Naive thymus-derived CD8-positive, alpha-beta T cell (primary cell): ENCODE measurements around the gene TBR1. TPM values are rescaled to one million over a fixed set of nuclear protein-coding genes. Genes with fewer than 3 reads are reported as not detected.

Source experiments
- ATAC-seq, 2 donors: fragments of 150-1000 bp; cut with Tn5 transposase in 1 of 2; sonication (Bioruptor Pico), chemical (Tn5 transposase) in 1 of 2; 1 replicate in 1 of 2; 2 replicates in 1 of 2; pipeline ENCODE4 v1.10.0; 2021; ENCODE audit warnings: mild to moderate bottlenecking in 2 of 2, moderate library complexity in 2 of 2
- POLR2A ChIA-PET: fragments of 350-600 bp; sonication (Branson Sonifier 250); formaldehyde crosslinking; loops from one replicate; lab custom pipeline; 2021; ENCODE audit warnings: antibody characterized with exemption; lab: Charles Lee
- DNase-seq, 10 donors: peaks; one replicate each; pipeline versions ENCODE4 v3.0.0 to v3.0.0-alpha.2; 2020 to 2022
- H3K27ac Mint-ChIP-seq, 10 donors: one replicate each; pipeline ENCODE4 v1.8.0; 2020 to 2022; ENCODE audit warnings: mild to moderate bottlenecking in 10 of 10, mixed read lengths in 10 of 10, moderate library complexity in 4 of 10, inconsistent platforms in 1 of 10
- H3K27me3 Mint-ChIP-seq, 5 donors: one replicate each; pipeline ENCODE4 v1.8.0; 2021 to 2022; ENCODE audit warnings: mixed read lengths in 5 of 5
- H3K36me3 Mint-ChIP-seq, 3 donors: one replicate each; pipeline ENCODE4 v1.8.0; 2020 to 2022; ENCODE audit warnings: mixed read lengths in 3 of 3, mild to moderate bottlenecking in 2 of 3, inconsistent platforms in 1 of 3
- H3K4me1 Mint-ChIP-seq, 4 donors: one replicate each; pipeline ENCODE4 v1.8.0; 2021 to 2022; ENCODE audit warnings: mixed read lengths in 4 of 4
- H3K4me3 Mint-ChIP-seq, 10 donors: one replicate each; pipeline ENCODE4 v1.8.0; 2020 to 2022; ENCODE audit warnings: mild to moderate bottlenecking in 10 of 10, mixed read lengths in 10 of 10, moderate library complexity in 6 of 10, inconsistent platforms in 1 of 10
- H3K9me3 Mint-ChIP-seq, 9 donors: one replicate each; pipeline ENCODE4 v1.8.0; 2020 to 2022; ENCODE audit warnings: mixed read lengths in 9 of 9, mild to moderate bottlenecking in 3 of 9, inconsistent platforms in 1 of 9, moderate library complexity in 1 of 9
- polyA plus RNA-seq, 3 donors: library from polyadenylated mRNA; unstranded; fragments of 300-500 nt; fragmentation: Illumina TruSeq; gene quantifications; one replicate each; pipeline ENCODE4 v1.2.3, GENCODE V29; 2021
- total RNA-seq, 8 experiments: library from RNA in 2 of 8; stranded (reverse) in 2 of 8; gene quantifications; one replicate each; pipeline ENCODE4 v1.2.3 and lab custom pipeline; 2021 to 2026

The TBR1 gene
- total and polyA plus RNA-seq, 5 experiments from 2014 or later, result not detected

- DNase-seq, result no peak
- H3K4me3 Mint-ChIP-seq, result no peak overlapping the region
- H3K36me3 Mint-ChIP-seq, result peaks cover 18 to 62% (median 56%) of the 10 kb centered on the region in 3 donors
These were observed 24.2 kb upstream of the TBR1 start for GRCh38 chr2:161391737-161392506.

GRCh38 chr2:161400076-161400475 lies 16.0 kb upstream of the TBR1 start:
- Mint-ChIP-seq H3K9me3 (peaks cover 0 to 3% (median 0%) of the 10 kb centered on the region in 9 donors), H3K27me3 (no peaks in the 10 kb centered on the region), H3K4me3 (no peak overlapping the region), H3K27ac (no peak overlapping the region), H3K4me1 (peaks cover 0 to 2% (median 0%) of the 10 kb centered on the region in 4 donors), H3K36me3 (peaks cover 36 to 64% (median 58%) of the 10 kb centered on the region in 3 donors)
- ATAC-seq (no peak), DNase-seq (no peak)
- POLR2A ChIA-PET, result no interaction called here

More at GRCh38 chr2:161391737-161392506, 24.2 kb upstream of the TBR1 start:
- POLR2A ChIA-PET, result no interaction called here
- Mint-ChIP-seq H3K4me1 (peaks cover 0 to 7% (median under 1%) of the 10 kb centered on the region in 4 donors), H3K27ac (peak overlapping the region in 1 of 10 donors; percentile 13), H3K27me3 (no peaks in the 10 kb centered on the region), H3K9me3 (no peaks in the 10 kb centered on the region)
- ATAC-seq, result no peak

GRCh38 chr2:161402297-161402696 lies 13.8 kb upstream of the TBR1 start:
- H3K9me3 Mint-ChIP-seq, result no peaks in the 10 kb centered on the region
- no peaks in the 10 kb centered on the region for H3K4me1 Mint-ChIP-seq
- POLR2A ChIA-PET, result no interaction called here
- no peak overlapping the region for H3K4me3 Mint-ChIP-seq
- H3K27ac Mint-ChIP-seq, result no peak overlapping the region
- no peaks in the 10 kb centered on the region for H3K27me3 Mint-ChIP-seq
- ATAC-seq (no peak), DNase-seq (no peak)
- peaks cover 20 to 44% (median 38%) of the 10 kb centered on the region in 3 donors for H3K36me3 Mint-ChIP-seq

- H3K4me3 Mint-ChIP-seq, result no peak overlapping the region
- POLR2A ChIA-PET, result no interaction called here
- H3K27ac Mint-ChIP-seq, result no peak overlapping the region
- H3K27me3 Mint-ChIP-seq, result no peaks in the 10 kb centered on the region
- peaks cover 7 to 32% (median 30%) of the 10 kb centered on the region in 3 donors for H3K36me3 Mint-ChIP-seq
- peaks cover 0 to 2% (median 0%) of the 10 kb centered on the region in 4 donors for H3K4me1 Mint-ChIP-seq
- ATAC-seq (no peak), DNase-seq (no peak)
- no peaks in the 10 kb centered on the region for H3K9me3 Mint-ChIP-seq
These were observed 9.8 kb upstream of the TBR1 start for GRCh38 chr2:161406316-161406715.

GRCh38 chr2:161407597-161407996 lies 8.5 kb upstream of the TBR1 start:
- peaks cover 0 to 29% (median 23%) of the 10 kb centered on the region in 3 donors for H3K36me3 Mint-ChIP-seq
- no peak for ATAC-seq
- POLR2A ChIA-PET, result no interaction called here

GRCh38 chr2:161409308-161409907 lies 6.7 kb upstream of the TBR1 start:
- Mint-ChIP-seq H3K36me3 (peaks cover 0 to 24% (median 19%) of the 10 kb centered on the region in 3 donors), H3K9me3 (no peaks in the 10 kb centered on the region), H3K4me1 (peaks cover 4 to 5% (median 5%) of the 10 kb centered on the region in 4 donors), H3K27me3 (peaks cover 4 to 12% (median 7%) of the 10 kb centered on the region in 5 donors), H3K27ac (no peak overlapping the region), H3K4me3 (no peak overlapping the region)
- POLR2A ChIA-PET, result no interaction called here
- ATAC-seq (no peak), DNase-seq (no peak)

More at GRCh38 chr2:161407597-161407996, 8.5 kb upstream of the TBR1 start:
- H3K27ac Mint-ChIP-seq, result no peak overlapping the region
- no peak for DNase-seq
- peaks cover 0 to 2% (median 0%) of the 10 kb centered on the region in 4 donors for H3K4me1 Mint-ChIP-seq
- no peak overlapping the region for H3K4me3 Mint-ChIP-seq
- no peaks in the 10 kb centered on the region for H3K9me3 Mint-ChIP-seq
- H3K27me3 Mint-ChIP-seq, result no peaks in the 10 kb centered on the region

- Mint-ChIP-seq H3K9me3 (no peaks in the 10 kb centered on the region), H3K36me3 (peaks cover 0 to 24% (median 19%) of the 10 kb centered on the region in 3 donors), H3K27me3 (peaks cover 24 to 40% (median 32%) of the 10 kb centered on the region in 5 donors), H3K27ac (no peak overlapping the region), H3K4me3 (no peak overlapping the region), H3K4me1 (peaks cover 23 to 32% (median 29%) of the 10 kb centered on the region in 4 donors)
- POLR2A ChIA-PET, result no interaction called here
- no peak for DNase-seq
- no peak for ATAC-seq
These were observed 3.8 kb upstream of the TBR1 start for GRCh38 chr2:161412346-161412745.

GRCh38 chr2:161414042-161415033 lies 1.8 kb upstream of the TBR1 start:
- peak overlapping the region; percentile 60 to 92 (median 76) for H3K4me3 Mint-ChIP-seq
- peaks cover 0 to 11% (median 10%) of the 10 kb centered on the region in 3 donors for H3K36me3 Mint-ChIP-seq
- H3K27me3 Mint-ChIP-seq, result peaks cover 37 to 60% (median 49%) of the 10 kb centered on the region in 5 donors
- H3K4me1 Mint-ChIP-seq, result peaks cover 29 to 52% (median 44%) of the 10 kb centered on the region in 4 donors
- no peaks in the 10 kb centered on the region for H3K9me3 Mint-ChIP-seq
- peak overlapping the region in 1 of 10 donors; percentile 9 for H3K27ac Mint-ChIP-seq
- DNase-seq, result no peak
- POLR2A ChIA-PET, result no interaction called here
- peak; percentile 43 to 51 for ATAC-seq

- peaks cover 29 to 56% (median 46%) of the 10 kb centered on the region in 4 donors for H3K4me1 Mint-ChIP-seq
- ATAC-seq (peak; percentile 44 to 47), DNase-seq (peak in 1 of 10 donors; percentile 25)
- H3K27me3 Mint-ChIP-seq, result peaks cover 45 to 70% (median 57%) of the 10 kb centered on the region in 5 donors
- H3K27ac Mint-ChIP-seq, result peak overlapping the region in 2 of 10 donors; percentile 9 to 70
- peak overlapping the region; percentile 60 to 92 (median 76) for H3K4me3 Mint-ChIP-seq
- POLR2A ChIA-PET, result no interaction called here
- H3K36me3 Mint-ChIP-seq, result peaks cover under 1 to 11% (median 9%) of the 10 kb centered on the region in 3 donors
- no peaks in the 10 kb centered on the region for H3K9me3 Mint-ChIP-seq
These were observed 787 bp upstream of the TBR1 start for GRCh38 chr2:161415034-161415986.

GRCh38 chr2:161416708-161417437 lies 776 bp downstream of the TBR1 start:
- ATAC-seq (peak in 1 of 2 donors; percentile 20), DNase-seq (no peak)
- peak overlapping the region; percentile 20 to 92 (median 76) for H3K4me3 Mint-ChIP-seq
- peaks cover 31 to 59% (median 46%) of the 10 kb centered on the region in 4 donors for H3K4me1 Mint-ChIP-seq
- POLR2A ChIA-PET, result no interaction called here
- peaks cover 0 to 4% (median 0%) of the 10 kb centered on the region in 9 donors for H3K9me3 Mint-ChIP-seq
- no peak overlapping the region for H3K27ac Mint-ChIP-seq
- peaks cover 3 to 7% (median 5%) of the 10 kb centered on the region in 3 donors for H3K36me3 Mint-ChIP-seq
- peaks cover 61 to 85% (median 72%) of the 10 kb centered on the region in 5 donors for H3K27me3 Mint-ChIP-seq
